AG04450 (cell line): ENCODE data around the gene PAH. TPM values are rescaled to one million over a fixed set of nuclear protein-coding genes. Genes with fewer than 3 reads are reported as not detected.

Source experiments
- CTCF ChIA-PET: fragments of 300-600, 350-600 bp; formaldehyde crosslinking; extraction: SDS; loops from one replicate; lab custom pipeline; 2022; ENCODE audit warnings: antibody characterized with exemption, inconsistent platforms; lab: Charles Lee
- POLR2A ChIA-PET: fragments of 350-600 bp; formaldehyde crosslinking; extraction: SDS; loops from one replicate; lab custom pipeline; 2021; ENCODE audit warnings: antibody characterized with exemption, inconsistent platforms; lab: Yijun Ruan, JAX
- DNase-seq: peaks from one replicate; pipeline ENCODE4 v3.0.0-alpha.2; 2011; ENCODE audit warnings: low read depth, low spot score
- H3K27ac ChIP-seq: one replicate; pipeline ENCODE4 v1.5.1; 2012; ENCODE audit warnings: low read depth, low read length, control low read depth
- H3K27me3 ChIP-seq: one replicate; pipeline ENCODE4 v1.6.0; 2012; ENCODE audit warnings: low read length; ENCODE audit not compliant: control insufficient read depth, insufficient read depth
- H3K4me3 ChIP-seq: 2 replicates; pipeline ENCODE4 v1.5.1; 2011; ENCODE audit warnings: mild to moderate bottlenecking, low read depth, low read length, control low read depth
- H3K9me3 ChIP-seq: 2 replicates; pipeline ENCODE4 v1.5.1; 2012; ENCODE audit warnings: low read length; ENCODE audit not compliant: control insufficient read depth, insufficient read depth
- CTCF ChIP-seq: IDR thresholded peaks from 2 replicates; pipeline ENCODE4 v1.5.1; 2011; ENCODE audit warnings: low read depth, low read length, control low read depth, inconsistent platforms
- polyA plus RNA-seq: library from polyadenylated mRNA; depleted of rRNA; stranded (reverse); fragments of >200 nt; gene quantifications from 2 replicates; pipeline ENCODE4 v1.2.3, GENCODE V29; 2011

PAH gene
- polyA plus RNA-seq, 1 experiment: not detected

- H3K27me3 ChIP-seq: no peaks in the 10 kb centered on the region
- no peak for TF ChIP-seq CTCF
- no peak for DNase-seq
- H3K9me3 ChIP-seq: no peaks in the 10 kb centered on the region; the same call in 1 of the 2 replicates
- H3K27ac ChIP-seq: no peak overlapping the region
- POLR2A ChIA-PET: no interaction called here
- CTCF ChIA-PET: no interaction called here
- H3K4me3 ChIP-seq: no peak overlapping the region
Measured at GRCh38 chr12:102865821-102866615, 51.0 kb downstream of the PAH start.

- H3K27ac ChIP-seq: no peak overlapping the region
- no peaks in the 10 kb centered on the region; the same call in 1 of the 2 replicates for H3K9me3 ChIP-seq
- ChIA-PET CTCF (no interaction called here), POLR2A (no interaction called here)
- H3K4me3 ChIP-seq: no peak overlapping the region
- TF ChIP-seq CTCF: no peak
- H3K27me3 ChIP-seq: no peaks in the 10 kb centered on the region
- no peak for DNase-seq
Measured at GRCh38 chr12:102862486-102862885, 54.6 kb downstream of the PAH start.

- H3K4me3 ChIP-seq: no peak overlapping the region
- peaks cover 12% of the 10 kb centered on the region for H3K9me3 ChIP-seq
- ChIA-PET POLR2A (no interaction called here), CTCF (no interaction called here)
- no peak for DNase-seq
- no peak overlapping the region for H3K27ac ChIP-seq
- H3K27me3 ChIP-seq: no peaks in the 10 kb centered on the region
- TF ChIP-seq CTCF: no peak
Measured at GRCh38 chr12:102851246-102851645, 65.8 kb downstream of the PAH start.

- peaks cover 10% of the 10 kb centered on the region for H3K9me3 ChIP-seq
- POLR2A ChIA-PET: no interaction called here
- no peak for TF ChIP-seq CTCF
- no peaks in the 10 kb centered on the region for H3K27me3 ChIP-seq
- CTCF ChIA-PET: no interaction called here
- no peak overlapping the region for H3K4me3 ChIP-seq
- H3K27ac ChIP-seq: no peak overlapping the region
- no peak for DNase-seq
Measured at GRCh38 chr12:102849722-102850447, 67.2 kb downstream of the PAH start.

GRCh38 chr12:102848832-102849231 is 68.2 kb downstream of the PAH start:
- Histone ChIP-seq H3K9me3 (peaks cover 11% of the 10 kb centered on the region), H3K27ac (no peak overlapping the region), H3K4me3 (no peak overlapping the region), H3K27me3 (no peaks in the 10 kb centered on the region)
- no peak for TF ChIP-seq CTCF
- no peak for DNase-seq
- ChIA-PET POLR2A (no interaction called here), CTCF (no interaction called here)
